HCT116 (cell line): ENCODE data around the gene MORN2.

Experiments
- EZH2 ChIP-seq: fragments of 200-600 bp; sonication (generic); IDR thresholded peaks from 2 replicates; pipeline ENCODE4 v1.6.1; 2017; ENCODE audit warnings: antibody characterized with exemption, mixed run types
- EZH2phosphoT487 ChIP-seq: fragments of 200-600 bp; IDR thresholded peaks from 2 replicates; pipeline ENCODE4 v1.6.1; 2018; ENCODE audit warnings: antibody characterized with exemption, borderline replicate concordance
- POLR2A ChIP-seq: IDR thresholded peaks from 2 replicates; pipeline ENCODE4 v1.7.0; 2011; ENCODE audit warnings: borderline replicate concordance; ENCODE audit not compliant: insufficient read depth, insufficient read length; ENCODE audit errors: extremely low read depth
- POLR2AphosphoS5 ChIP-seq: IDR thresholded peaks from 2 replicates; pipeline ENCODE4 v1.6.1; 2011; ENCODE audit warnings: mild to moderate bottlenecking, low read depth, low read length, moderate library complexity
- RAD21 ChIP-seq: IDR thresholded peaks from 2 replicates; pipeline ENCODE4 v1.6.1; 2012; ENCODE audit warnings: low read depth, mild to moderate bottlenecking
- SRF ChIP-seq: IDR thresholded peaks from 2 replicates; pipeline ENCODE4 v1.6.1; 2012; ENCODE audit warnings: low read depth
- YY1 ChIP-seq: IDR thresholded peaks from 2 replicates; pipeline ENCODE4 v1.6.1; 2011; ENCODE audit warnings: low read length, low read depth, moderate library complexity, mild to moderate bottlenecking; ENCODE audit not compliant: insufficient replicate concordance; ENCODE audit errors: extremely low read depth
- ZBTB33 ChIP-seq: IDR thresholded peaks from 2 replicates; pipeline ENCODE4 v1.6.1; 2011; ENCODE audit warnings: mild to moderate bottlenecking, low read length, moderate library complexity; ENCODE audit not compliant: insufficient replicate concordance; ENCODE audit errors: extremely low read depth
- TF ChIP-seq, protein P1 (sequence below), 3 experiments: fragments of 200-600 bp in 1 of 3; sonication (generic) in 1 of 3; IDR thresholded peaks in 2 of 3; conservative IDR thresholded peaks in 1 of 3; 2 replicates each; pipeline ENCODE4 v1.5.1; 2012 to 2017; ENCODE audit warnings: low read depth in 2 of 3, low read length in 2 of 3, antibody characterized with exemption in 1 of 3, borderline replicate concordance in 1 of 3, control low read depth in 1 of 3, mild to moderate bottlenecking in 1 of 3, mixed read lengths in 1 of 3, mixed run types in 1 of 3, moderate library complexity in 1 of 3; ENCODE audit not compliant: insufficient read depth in 1 of 3
- TF ChIP-seq, protein P2 (sequence below): IDR thresholded peaks from 2 replicates; pipeline ENCODE4 v1.6.1; 2012

GRCh38 chr2:38922389-38922788, 46.6 kb downstream of the MORN2 start:
- TF ChIP-seq, protein P1, sequence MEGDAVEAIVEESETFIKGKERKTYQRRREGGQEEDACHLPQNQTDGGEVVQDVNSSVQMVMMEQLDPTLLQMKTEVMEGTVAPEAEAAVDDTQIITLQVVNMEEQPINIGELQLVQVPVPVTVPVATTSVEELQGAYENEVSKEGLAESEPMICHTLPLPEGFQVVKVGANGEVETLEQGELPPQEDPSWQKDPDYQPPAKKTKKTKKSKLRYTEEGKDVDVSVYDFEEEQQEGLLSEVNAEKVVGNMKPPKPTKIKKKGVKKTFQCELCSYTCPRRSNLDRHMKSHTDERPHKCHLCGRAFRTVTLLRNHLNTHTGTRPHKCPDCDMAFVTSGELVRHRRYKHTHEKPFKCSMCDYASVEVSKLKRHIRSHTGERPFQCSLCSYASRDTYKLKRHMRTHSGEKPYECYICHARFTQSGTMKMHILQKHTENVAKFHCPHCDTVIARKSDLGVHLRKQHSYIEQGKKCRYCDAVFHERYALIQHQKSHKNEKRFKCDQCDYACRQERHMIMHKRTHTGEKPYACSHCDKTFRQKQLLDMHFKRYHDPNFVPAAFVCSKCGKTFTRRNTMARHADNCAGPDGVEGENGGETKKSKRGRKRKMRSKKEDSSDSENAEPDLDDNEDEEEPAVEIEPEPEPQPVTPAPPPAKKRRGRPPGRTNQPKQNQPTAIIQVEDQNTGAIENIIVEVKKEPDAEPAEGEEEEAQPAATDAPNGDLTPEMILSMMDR (IDR thresholded peaks at IDR 0.05 in 2 of 3, conservative IDR thresholded peaks at IDR 0.05 in 1 of 3; ENCODE audit: borderline replicate concordance in 1 of 3, insufficient read depth in 1 of 3, low read depth in 2 of 3, low read length in 2 of 3) = no peak
- no peak for TF ChIP-seq POLR2A
- TF ChIP-seq EZH2 = no peak
- TF ChIP-seq RAD21 = no peak
- TF ChIP-seq POLR2AphosphoS5 = no peak
- TF ChIP-seq ZBTB33 = no peak
- TF ChIP-seq YY1 = no peak
- TF ChIP-seq EZH2phosphoT487 = no peak
- TF ChIP-seq, protein P2, sequence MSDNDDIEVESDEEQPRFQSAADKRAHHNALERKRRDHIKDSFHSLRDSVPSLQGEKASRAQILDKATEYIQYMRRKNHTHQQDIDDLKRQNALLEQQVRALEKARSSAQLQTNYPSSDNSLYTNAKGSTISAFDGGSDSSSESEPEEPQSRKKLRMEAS = no peak
- no peak for TF ChIP-seq SRF
